Colonic mucosa (tissue), 4 donors: ENCODE measurements around the gene PTPRF. TPM values are rescaled to one million over a fixed set of nuclear protein-coding genes. Genes with fewer than 3 reads are reported as not detected.
A peak's percentile ranks its signal among the peaks of the same experiment; 100 is the strongest.

Experiments used
- DNase-seq: peaks from one replicate; pipeline ENCODE4 v3.0.0-alpha.2; 2020
- H3K27ac ChIP-seq: fragments of 200-600 bp; one replicate; pipeline ENCODE4 v1.8.0; 2021
- H3K27me3 ChIP-seq: fragments of 200-600 bp; one replicate; pipeline ENCODE4 v1.8.0; 2021
- H3K36me3 ChIP-seq: fragments of 200-600 bp; one replicate; pipeline ENCODE4 v1.8.0; 2021
- H3K4me1 ChIP-seq: fragments of 200-600 bp; one replicate; pipeline ENCODE4 v1.8.0; 2021; ENCODE audit warnings: mild to moderate bottlenecking
- H3K4me3 ChIP-seq: fragments of 200-600 bp; one replicate; pipeline ENCODE4 v1.8.0; 2021
- H3K9ac ChIP-seq, 2 donors: one replicate each; pipeline ENCODE4 v1.7.0; 2013; ENCODE audit warnings: control low read depth in 2 of 2, low read depth in 2 of 2, low read length in 2 of 2
- H3K9me3 ChIP-seq: fragments of 200-600 bp; one replicate; pipeline ENCODE4 v1.8.0; 2021
- CTCF ChIP-seq: fragments of 200-600 bp; IDR thresholded peaks from one replicate; pipeline ENCODE4 v1.8.0; 2022; ENCODE audit warnings: antibody characterized with exemption, mild to moderate bottlenecking
- intact Hi-C: fragments of 100-400 bp; cut with DNase I; formaldehyde crosslinking; loops from one replicate; pipeline ENCODE4 v1.14.1; 2022
- total RNA-seq, 2 donors: library from RNA; stranded (reverse); fragmentation: NEBNext Ultra II Directional in 1 of 2; extraction: Animal tissue kit (Norgen Biotek cat#: 25700) in 1 of 2; gene quantifications; one replicate each; pipeline ENCODE4 v1.2.1, GENCODE V29; 2021
- donor health status: healthy.
- donor health status: DM: no; HTN: no; CAD: no.
- donor health status: DM: no; HTN: no; CAD: no.

The PTPRF gene
- total RNA-seq, 2 donors from 2014 or later: 351 to 449 TPM

GRCh38 chr1:43577655-43578542, 47.2 kb downstream of the PTPRF start:
- Histone ChIP-seq H3K9me3 (no peaks in the 10 kb centered on the region), H3K27ac (no peak overlapping the region), H3K4me1 (no peaks in the 10 kb centered on the region), H3K9ac (no peak overlapping the region), H3K27me3 (no peaks in the 10 kb centered on the region), H3K36me3 (no peaks in the 10 kb centered on the region), H3K4me3 (no peak overlapping the region)
- intact Hi-C loops: no loop called here
- no peak for TF ChIP-seq CTCF
- no peak for DNase-seq

DNA sequence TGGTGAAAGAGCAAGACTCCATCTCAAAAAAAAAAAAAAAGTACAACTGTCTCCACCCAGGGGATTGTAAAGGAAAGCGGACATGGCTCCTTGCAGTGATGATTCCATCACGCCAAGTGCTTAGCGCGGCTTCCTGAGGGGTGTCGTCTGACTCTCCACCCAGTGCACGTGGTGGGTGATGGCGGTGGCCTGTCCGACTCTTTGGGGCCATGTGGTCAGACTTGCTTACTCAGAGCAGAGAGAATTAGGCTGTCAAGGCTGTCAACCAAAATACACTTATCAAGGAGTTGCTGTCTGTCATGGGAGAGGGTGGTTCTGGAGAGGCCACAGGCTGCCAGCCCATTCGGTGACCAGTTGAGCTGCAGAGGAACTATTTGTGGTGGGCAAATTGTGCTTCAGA, 49.4 kb downstream of the PTPRF start:
- Histone ChIP-seq H3K36me3 (no peaks in the 10 kb centered on the region), H3K4me3 (no peak overlapping the region), H3K27me3 (no peaks in the 10 kb centered on the region), H3K4me1 (no peaks in the 10 kb centered on the region), H3K27ac (no peak overlapping the region), H3K9ac (no peak overlapping the region), H3K9me3 (no peaks in the 10 kb centered on the region)
- DNase-seq: no peak
- intact Hi-C loops: no loop called here
- no peak for TF ChIP-seq CTCF

DNA sequence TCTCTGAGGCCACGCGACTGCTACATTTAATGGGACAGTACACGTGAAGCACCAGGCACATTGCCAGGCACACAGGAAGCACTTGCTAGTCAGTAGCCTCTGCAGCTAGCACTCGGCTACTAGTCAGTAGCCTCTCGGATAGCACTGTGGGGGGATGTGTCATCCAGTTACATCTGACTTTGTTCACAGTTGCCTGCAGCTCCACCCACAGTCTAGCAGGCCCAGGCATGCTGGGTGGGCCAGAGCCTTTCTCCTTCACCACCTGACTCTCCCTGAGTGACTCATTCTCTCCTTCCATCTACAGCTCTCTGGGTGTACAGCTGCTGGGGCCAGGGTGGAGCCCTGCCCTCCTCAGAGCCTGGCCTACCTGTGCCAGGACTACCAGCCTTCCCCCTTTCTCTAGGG, 51.5 kb downstream of the PTPRF start:
- Histone ChIP-seq H3K27me3 (no peaks in the 10 kb centered on the region), H3K9me3 (no peaks in the 10 kb centered on the region), H3K9ac (peak overlapping the region in 1 of 2 donors; percentile 48), H3K36me3 (no peaks in the 10 kb centered on the region), H3K4me3 (no peak overlapping the region), H3K4me1 (no peaks in the 10 kb centered on the region), H3K27ac (peak overlapping the region; percentile 55)
- intact Hi-C loops: no loop called here
- DNase-seq: peak; percentile 80
- TF ChIP-seq CTCF: no peak

DNA sequence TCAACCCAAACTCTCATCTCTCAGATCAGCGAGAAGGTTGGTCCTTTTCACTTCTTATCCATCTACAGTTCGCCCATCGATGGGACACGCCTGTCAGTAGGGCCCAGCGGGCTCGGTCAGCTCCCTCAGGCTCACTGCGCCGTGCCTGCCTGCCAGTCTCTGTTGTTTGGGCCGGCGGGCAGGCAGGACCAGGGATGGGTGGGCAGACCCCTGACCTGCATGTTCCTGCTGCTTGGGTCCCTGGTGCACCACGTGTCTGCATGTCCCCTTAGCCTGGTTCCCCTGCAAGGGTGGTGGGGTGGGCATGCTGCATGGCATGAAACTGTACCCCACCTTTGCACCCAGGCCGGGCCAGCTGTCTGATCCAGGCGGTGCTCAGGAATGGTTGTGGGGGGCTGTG, 52.4 kb downstream of the PTPRF start:
- H3K9me3 ChIP-seq: no peaks in the 10 kb centered on the region
- H3K27me3 ChIP-seq: no peaks in the 10 kb centered on the region
- no peaks in the 10 kb centered on the region for H3K4me1 ChIP-seq
- no peak overlapping the region for H3K4me3 ChIP-seq
- H3K9ac ChIP-seq: no peak overlapping the region
- DNase-seq: no peak
- H3K36me3 ChIP-seq: no peaks in the 10 kb centered on the region
- intact Hi-C loops: no loop called here
- no peak for TF ChIP-seq CTCF
- H3K27ac ChIP-seq: no peak overlapping the region

GRCh38 chr1:43584204-43584603, 53.5 kb downstream of the PTPRF start:
- no peak for TF ChIP-seq CTCF
- Histone ChIP-seq H3K27me3 (no peaks in the 10 kb centered on the region), H3K4me3 (no peak overlapping the region), H3K27ac (no peak overlapping the region), H3K36me3 (peaks cover 6% of the 10 kb centered on the region), H3K4me1 (no peaks in the 10 kb centered on the region), H3K9ac (no peak overlapping the region), H3K9me3 (no peaks in the 10 kb centered on the region)
- no peak for DNase-seq
- intact Hi-C loops: no loop called here
